ENCODE results near the gene NUP37.

NUP37 gene

GRCh38 chr12:102064476-102064875 lies 55.4 kb downstream of the NUP37 start:
- Histone ChIP-seq H3K4me1 (ENCODE audit: control insufficient read depth in 1 of 2, insufficient read depth in 1 of 2, low read depth in 1 of 2, low read length in 1 of 2) (peaks cover 5 to 8% of the 10 kb centered on the region in 2 experiments), H3K4me3 (ENCODE audit: low read depth in 1 of 2, low read length in 1 of 2) (no peak overlapping the region), H3K9me3 (no peaks in the 10 kb centered on the region), H3K36me3 (peaks cover 4% of the 10 kb centered on the region), H3K27me3 (no peaks in the 10 kb centered on the region), H3K27ac (no peak overlapping the region)
- TF ChIP-seq, protein P1, sequence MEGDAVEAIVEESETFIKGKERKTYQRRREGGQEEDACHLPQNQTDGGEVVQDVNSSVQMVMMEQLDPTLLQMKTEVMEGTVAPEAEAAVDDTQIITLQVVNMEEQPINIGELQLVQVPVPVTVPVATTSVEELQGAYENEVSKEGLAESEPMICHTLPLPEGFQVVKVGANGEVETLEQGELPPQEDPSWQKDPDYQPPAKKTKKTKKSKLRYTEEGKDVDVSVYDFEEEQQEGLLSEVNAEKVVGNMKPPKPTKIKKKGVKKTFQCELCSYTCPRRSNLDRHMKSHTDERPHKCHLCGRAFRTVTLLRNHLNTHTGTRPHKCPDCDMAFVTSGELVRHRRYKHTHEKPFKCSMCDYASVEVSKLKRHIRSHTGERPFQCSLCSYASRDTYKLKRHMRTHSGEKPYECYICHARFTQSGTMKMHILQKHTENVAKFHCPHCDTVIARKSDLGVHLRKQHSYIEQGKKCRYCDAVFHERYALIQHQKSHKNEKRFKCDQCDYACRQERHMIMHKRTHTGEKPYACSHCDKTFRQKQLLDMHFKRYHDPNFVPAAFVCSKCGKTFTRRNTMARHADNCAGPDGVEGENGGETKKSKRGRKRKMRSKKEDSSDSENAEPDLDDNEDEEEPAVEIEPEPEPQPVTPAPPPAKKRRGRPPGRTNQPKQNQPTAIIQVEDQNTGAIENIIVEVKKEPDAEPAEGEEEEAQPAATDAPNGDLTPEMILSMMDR (IDR thresholded peaks at IDR 0.05), result no peak

DNA sequence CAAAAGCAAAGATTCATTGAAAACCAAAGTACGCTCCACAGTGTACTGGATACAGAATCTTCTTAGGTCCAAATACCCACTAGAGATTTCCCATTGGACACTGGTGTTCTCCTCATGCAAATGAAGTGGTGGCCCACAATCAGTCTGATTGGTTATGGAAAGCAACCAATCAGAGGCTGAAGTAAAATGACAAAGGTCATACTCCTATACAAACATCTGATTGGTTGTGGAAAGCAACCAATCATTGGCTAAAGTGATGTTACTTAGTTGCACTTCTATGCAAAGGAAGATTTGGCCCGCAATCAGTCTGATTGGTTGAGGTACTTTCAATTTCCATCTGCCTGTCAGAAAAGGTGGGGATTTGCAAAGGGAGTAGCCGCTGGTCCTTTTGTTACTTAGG lies 56.8 kb downstream of the NUP37 start:
- H3K36me3 ChIP-seq, result peaks cover 14% of the 10 kb centered on the region
- no peak overlapping the region for H3K27ac ChIP-seq
- H3K27me3 ChIP-seq, result no peaks in the 10 kb centered on the region
- peaks cover 5 to 8% of the 10 kb centered on the region in 2 experiments for H3K4me1 ChIP-seq (ENCODE audit: control insufficient read depth in 1 of 2, insufficient read depth in 1 of 2, low read depth in 1 of 2, low read length in 1 of 2)
- no peaks in the 10 kb centered on the region for H3K9me3 ChIP-seq
- H3K4me3 ChIP-seq (ENCODE audit: low read depth in 1 of 2, low read length in 1 of 2), result no peak overlapping the region
- TF ChIP-seq, protein P1 (IDR thresholded peaks at IDR 0.05), result no peak

DNA sequence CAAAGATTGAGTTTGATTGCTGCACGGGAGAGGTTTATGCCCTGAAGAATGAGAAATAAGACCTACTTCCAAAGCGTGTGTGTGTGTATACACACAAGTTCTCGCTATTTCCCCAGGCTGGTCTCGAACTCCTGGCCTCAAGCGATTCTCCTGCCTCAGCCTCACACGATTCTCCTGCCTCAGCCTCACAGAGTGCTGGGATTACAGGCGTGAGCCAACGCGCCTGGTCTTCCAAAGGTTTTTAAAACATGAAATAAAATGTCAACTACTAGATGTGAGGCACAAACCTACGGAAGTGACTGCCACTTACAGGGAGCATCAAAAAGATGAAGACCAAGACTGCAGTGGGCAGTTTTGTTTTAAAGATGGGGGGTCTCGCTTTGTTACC lies 57.5 kb downstream of the NUP37 start:
- TF ChIP-seq, protein P1 (IDR thresholded peaks at IDR 0.05), result no peak
- peak overlapping the region; percentile 74 to 87 for H3K4me3 ChIP-seq (ENCODE audit: low read depth in 1 of 2, low read length in 1 of 2)
- H3K27me3 ChIP-seq, result no peaks in the 10 kb centered on the region
- peaks cover 5 to 8% of the 10 kb centered on the region in 2 experiments for H3K4me1 ChIP-seq (ENCODE audit: control insufficient read depth in 1 of 2, insufficient read depth in 1 of 2, low read depth in 1 of 2, low read length in 1 of 2)
- no peaks in the 10 kb centered on the region for H3K9me3 ChIP-seq
- H3K27ac ChIP-seq, result no peak overlapping the region
- H3K36me3 ChIP-seq, result peaks cover 14% of the 10 kb centered on the region

DNA sequence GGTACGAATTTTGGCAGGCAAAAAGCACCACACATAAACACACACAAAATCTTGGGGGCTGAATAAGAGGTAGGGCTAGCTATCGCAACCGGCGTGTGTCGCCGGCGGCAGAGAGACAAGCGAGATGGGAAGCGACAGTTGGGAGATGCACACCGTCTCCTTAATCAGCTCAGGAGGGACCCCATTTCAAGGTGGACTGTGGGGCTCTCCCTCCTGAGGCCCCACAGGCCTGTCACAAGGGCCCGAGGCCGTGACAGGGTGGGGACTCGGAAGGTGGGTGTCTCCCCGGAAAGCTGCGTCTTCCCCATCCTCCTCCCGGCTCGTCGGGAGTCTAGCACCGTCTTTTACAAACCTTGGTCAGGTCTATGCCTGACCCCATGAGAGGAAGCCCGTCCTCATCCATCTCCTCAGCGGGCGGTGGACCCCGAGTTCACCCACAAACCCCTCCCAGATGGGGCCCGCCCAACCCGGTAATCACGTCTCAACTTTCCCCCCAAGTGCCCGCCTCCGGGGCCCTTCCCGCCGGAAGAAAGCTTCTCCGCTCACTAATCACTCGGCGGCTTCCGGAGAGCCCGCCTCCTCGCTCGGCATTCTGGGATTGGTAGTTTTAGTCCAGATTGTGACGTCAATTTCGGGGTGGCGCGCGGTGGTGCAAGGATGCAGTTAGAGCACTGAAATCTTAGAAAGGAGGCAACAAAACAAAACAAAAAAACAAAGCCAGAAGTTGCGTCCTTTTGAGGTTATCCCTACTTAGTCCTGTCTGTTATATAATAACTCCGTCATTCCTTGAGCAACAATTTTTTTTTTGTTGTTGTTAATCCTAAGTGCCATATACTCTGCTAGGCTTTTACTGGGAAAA lies 58.1 kb downstream of the NUP37 start, which contains the start of gene WASHC3:
Gene WASHC3 (minus strand): TSS at position 432 of the 859 bp plus-strand sequence. CDS start 29 bp downstream, at position 403.
- TF ChIP-seq, protein P1 (IDR thresholded peaks at IDR 0.05), result peak; percentile 42
- peaks cover 5 to 8% of the 10 kb centered on the region in 2 experiments for H3K4me1 ChIP-seq (ENCODE audit: control insufficient read depth in 1 of 2, insufficient read depth in 1 of 2, low read depth in 1 of 2, low read length in 1 of 2)
- peak within 1 kb of the TSS; percentile 74 to 87 for H3K4me3 ChIP-seq (ENCODE audit: low read depth in 1 of 2, low read length in 1 of 2)
- H3K27me3 ChIP-seq, result no peaks in the 10 kb centered on the region
- peaks cover 20% of the 10 kb centered on the region for H3K36me3 ChIP-seq
- peak within 1 kb of the TSS; percentile 66 for H3K27ac ChIP-seq
- H3K9me3 ChIP-seq, result no peaks in the 10 kb centered on the region

DNA sequence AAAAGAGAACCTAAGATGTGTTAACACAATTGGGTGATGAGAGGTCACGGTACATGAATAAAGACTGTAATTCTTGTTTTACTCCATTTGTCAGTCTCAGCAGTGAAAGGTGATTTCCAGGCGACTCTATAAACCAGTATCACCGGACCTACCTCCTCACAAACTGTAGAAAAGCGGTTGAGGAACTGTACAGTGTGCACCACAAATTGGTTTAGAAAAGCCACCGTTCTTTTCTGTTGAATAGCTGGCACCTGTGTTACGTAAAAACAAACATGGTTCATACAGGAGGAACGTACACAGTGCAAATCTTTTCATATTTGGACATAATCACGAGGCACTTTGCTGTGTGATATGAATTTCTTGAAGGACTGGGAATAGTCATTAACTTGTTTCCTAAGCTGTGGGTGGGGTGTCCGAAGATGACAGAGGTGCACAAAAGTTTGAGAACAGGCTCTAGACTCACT lies 58.8 kb downstream of the NUP37 start:
- Histone ChIP-seq H3K4me1 (ENCODE audit: control insufficient read depth in 1 of 2, insufficient read depth in 1 of 2, low read depth in 1 of 2, low read length in 1 of 2) (peaks cover 5 to 8% of the 10 kb centered on the region in 2 experiments), H3K27me3 (no peaks in the 10 kb centered on the region), H3K4me3 (ENCODE audit: low read depth in 1 of 2, low read length in 1 of 2) (peak overlapping the region; percentile 74 to 87), H3K27ac (peak overlapping the region; percentile 66), H3K9me3 (no peaks in the 10 kb centered on the region), H3K36me3 (peaks cover 26% of the 10 kb centered on the region)
- TF ChIP-seq, protein P1 (IDR thresholded peaks at IDR 0.05), result no peak
